NK-92 treated with Interleukin-12 subunit alpha and Interleukin-12 subunit beta, amount 100 ng/mL, for 24 hours (cell line): ENCODE data around the gene HIF3A.
"Not testable (repeated sequence)": the region's sequence is repeated elsewhere in the genome, so short reads cannot be mapped to it uniquely, and the experiment has no call there.

ENCODE experiments used
- DNase-seq: peaks from one replicate; lab custom pipeline; 2025; lab: John Stamatoyannopoulos, UW

Gene HIF3A

DNA sequence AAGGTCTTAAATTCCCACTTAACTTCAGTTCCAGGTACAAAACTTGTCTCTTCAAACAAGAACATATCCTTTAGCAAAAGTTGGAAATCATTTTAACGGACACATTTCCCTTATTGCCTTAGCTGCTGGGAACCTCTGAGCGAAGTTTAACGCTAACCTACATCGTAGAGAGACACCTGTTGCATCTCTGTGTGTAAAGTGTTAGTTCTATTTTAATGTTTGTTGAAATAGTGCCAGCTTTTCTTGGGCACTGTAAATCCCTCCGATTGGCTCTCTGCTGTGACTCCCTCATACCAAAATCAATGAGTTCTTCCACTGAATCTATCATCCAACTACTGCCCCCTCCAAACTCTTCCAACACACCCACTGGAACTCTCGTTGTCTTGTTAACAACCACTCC lies 2.3 kb upstream of the HIF3A start:
- DNase-seq, result no peak

DNA sequence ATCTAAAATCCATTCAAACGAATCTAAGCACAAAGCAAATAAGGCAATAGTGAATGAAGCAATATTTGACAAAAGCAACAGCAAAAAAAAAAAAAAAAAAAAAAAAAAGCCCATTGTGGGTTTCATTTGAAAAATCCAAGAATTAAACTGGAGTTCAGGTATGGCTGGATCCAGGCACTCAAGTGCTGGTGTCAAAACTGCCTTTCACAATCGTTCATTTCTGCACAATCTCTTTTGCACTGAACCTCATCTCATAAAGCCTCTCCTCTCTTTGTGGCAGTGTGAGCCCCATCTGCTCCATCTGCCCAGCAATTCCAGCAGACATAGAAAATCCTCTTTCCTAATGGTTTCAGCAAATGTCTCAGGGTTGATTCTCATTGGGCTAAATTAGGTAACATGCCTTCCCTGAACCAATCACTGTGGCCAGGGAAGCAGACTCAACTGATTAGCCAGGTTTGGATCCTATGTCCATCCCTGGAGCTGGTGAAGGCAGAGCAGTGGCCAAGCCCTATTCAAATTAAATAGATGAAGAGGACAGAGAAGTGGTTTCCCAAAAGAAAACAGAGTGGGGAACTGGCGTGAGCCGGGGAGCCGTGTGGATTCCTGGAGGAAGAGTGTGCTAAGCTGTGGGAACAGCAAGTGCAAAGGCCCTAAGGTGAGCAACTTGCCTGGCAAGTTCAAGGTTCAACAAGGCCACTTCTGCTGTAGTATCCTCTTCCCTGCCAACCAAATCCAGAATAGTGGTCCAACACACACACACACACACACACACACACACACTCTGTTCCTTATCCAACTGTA lies 1.2 kb upstream of the HIF3A start:
- DNase-seq, result no peak

DNA sequence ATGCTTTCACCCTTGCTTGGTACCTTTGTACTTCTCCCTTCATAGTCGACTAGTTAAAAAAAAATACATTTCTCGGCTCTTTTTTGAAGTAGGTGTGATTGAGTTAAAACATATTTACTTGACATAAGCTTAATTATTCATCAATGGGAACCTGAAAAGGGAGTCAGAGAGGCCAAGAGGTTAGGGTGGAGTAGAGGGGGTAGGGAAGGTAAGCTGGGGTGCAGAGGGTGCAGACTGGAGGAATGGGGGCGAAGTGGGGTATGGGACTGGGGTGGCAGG lies 701 bp upstream of the HIF3A start:
- DNase-seq, result no peak

DNA sequence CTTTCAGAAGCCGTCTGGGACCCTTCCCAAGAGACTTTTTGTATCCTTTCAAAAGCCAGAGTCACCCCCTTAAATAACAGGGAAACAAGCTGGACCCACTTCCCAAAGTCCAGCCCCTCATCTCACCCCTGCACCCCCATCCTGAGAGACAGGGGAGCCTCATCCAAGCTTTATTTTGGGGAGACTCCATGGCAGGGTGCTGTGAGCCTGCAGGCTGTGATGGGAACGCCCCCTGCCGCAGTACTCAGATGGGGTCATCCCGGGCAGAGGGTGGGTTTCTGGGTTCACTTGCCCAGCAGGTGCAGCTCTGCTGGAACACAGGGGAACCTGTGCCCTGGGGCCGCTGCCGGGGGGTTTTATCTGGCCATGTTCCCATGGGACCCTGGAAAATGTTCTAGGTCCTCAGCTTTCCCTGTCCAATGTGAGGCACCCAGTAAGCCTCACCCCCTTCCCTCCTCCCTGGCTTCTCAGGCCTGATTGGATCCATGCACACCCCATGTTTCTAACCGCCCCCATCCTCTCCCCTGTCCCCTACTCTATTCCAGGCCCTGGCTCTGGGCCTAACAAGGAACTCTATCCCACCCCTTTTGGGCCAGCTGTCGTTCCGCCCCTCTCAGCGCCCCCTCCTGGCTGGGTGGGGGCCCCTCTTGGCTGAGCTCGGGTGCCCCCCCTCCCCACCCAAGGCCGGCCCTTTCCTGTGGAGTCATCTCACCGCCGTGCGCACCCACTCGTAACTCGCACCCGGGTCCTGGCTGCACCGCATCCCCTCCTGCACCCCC lies 1.0 kb downstream of the HIF3A start:
- DNase-seq, result no peak

DNA sequence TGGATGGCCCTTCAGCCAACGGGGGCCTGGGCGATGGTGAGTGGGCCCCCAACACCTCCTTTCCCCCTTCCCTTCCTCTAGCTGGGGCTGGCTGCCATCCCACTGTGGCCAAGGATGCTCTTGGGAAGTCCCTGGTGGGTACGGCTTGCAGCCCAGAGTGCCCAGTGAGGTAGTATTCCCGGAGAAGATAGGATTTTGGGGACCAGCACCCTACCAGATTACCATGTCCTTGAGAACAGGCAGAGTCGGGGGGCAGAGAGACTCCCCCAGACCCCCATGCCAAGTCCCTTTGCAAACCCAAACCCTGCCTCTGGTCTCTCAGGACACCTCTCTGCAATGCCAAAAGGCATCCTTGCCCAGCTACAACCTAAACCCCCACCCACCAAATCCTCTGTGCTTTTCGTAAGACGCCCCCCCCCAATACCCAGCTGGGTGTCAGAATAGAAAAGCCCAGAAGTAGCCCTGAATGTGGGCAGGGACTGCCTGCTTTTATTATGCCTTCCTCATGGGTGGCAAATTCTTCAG lies 1.7 kb downstream of the HIF3A start:
- DNase-seq, result no peak

DNA sequence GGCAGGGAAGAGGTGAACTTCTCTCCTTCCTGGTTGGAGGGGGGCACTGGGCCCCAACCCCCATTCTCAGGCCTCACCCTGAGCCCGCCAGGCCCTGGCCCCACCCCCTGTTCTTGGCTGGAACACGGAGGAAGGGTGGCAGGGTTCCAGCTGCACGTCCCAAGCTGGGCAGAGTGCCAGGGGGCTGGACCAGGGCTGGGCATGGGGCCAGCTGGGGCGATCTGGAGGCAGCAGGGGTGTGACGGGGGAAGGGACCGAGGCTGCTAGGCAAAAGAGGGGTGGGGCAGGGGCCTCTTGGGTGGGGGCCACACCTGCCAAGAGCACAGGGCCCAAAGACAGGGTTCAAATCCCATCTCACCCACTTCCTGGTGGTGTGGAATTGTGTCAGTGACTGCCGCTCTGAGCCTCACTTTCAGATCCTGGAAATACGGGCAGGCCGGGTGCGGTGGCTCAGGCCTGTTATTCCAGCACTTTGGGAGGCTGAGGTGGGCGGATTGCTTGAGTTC lies 2.2 kb downstream of the HIF3A start:
- no peak for DNase-seq

DNA sequence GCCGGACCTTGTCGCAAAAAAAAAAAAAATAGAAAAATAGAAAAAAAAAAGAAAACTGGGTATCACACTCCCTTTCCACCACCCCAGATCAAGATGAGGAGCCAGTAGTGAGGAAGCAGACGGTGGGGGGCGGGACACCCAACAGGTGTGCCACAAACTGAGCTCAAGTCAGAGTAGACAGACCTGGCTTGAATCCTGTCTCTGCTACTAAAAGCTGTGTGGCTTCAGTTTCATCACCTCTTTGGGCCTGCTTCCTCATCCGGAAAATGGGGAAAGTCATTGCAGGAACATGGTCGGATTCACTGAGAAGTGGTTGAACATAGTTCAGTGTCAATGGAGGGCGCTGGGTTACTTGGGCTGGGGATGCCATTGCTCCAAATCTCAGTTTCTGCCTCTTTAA lies 2.9 kb downstream of the HIF3A start:
- no peak for DNase-seq

DNA sequence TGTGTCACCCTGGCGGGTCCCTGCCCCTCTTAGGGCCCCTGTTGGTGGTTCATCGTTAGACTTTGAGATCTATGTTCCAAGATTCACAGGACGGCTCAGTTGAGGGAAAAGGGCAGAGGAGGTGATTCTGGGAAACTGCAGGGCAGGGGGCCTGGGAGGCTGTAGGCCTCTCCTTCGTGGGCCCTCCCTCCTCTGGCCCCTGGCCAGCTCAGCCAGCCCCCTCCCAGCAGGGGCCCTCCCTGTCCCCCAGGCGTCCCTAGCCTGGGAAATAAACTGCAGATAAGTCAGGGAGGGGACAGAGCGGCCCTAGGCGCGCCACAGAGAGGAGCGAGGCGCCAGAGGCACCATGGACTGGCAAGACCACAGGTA lies 6.5 kb downstream of the HIF3A start:
- no peak for DNase-seq

DNA sequence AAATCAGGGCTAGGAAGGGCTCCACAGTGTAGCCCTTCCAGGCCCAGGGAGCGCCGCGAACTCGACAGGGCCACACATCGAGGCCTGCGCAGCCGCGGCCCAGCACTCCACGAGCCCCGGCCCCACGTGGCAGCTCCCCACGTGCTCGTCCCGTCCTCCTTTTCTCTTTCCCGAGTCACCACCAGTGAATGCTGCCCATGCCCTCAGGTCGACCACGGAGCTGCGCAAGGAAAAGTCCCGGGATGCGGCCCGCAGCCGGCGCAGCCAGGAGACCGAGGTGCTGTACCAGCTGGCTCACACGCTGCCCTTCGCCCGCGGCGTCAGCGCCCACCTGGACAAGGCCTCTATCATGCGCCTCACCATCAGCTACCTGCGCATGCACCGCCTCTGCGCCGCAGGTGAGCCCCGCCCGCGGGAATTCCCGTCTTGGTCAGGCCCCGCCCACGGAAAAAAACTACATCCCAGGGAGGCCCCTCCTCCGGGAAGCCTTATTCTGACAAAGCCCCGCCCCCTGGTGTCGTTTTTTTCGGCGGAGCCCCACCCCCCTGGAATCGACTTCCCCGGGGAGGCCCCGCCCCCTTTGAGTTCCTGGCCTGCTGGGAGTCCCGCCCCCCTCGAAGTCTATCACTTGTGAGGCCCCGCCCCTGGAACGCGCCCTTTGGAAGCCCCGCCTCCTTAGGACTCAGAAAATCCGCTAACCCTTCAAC lies 7.0 kb downstream of the HIF3A start:
- DNase-seq, result no peak

DNA sequence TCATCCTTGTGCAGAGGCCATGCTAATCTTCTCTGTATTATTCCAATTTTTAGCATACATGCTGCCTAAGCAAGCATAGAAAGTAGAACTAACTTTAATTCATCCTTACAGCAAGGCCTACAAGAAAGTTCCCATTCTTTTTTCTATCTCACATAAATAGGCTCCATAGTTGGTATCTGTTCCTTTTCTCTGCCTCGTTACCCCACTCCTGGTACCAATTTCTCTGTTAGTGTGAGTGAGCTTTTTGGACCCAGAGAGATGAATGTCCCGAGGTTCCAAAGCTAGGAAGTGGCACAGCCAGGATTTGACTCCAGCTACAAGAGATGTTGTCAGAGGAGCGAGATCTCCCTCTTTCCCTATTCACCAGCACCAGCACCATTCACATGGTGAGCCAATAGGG lies 9.7 kb downstream of the HIF3A start:
- DNase-seq, result no peak

DNA sequence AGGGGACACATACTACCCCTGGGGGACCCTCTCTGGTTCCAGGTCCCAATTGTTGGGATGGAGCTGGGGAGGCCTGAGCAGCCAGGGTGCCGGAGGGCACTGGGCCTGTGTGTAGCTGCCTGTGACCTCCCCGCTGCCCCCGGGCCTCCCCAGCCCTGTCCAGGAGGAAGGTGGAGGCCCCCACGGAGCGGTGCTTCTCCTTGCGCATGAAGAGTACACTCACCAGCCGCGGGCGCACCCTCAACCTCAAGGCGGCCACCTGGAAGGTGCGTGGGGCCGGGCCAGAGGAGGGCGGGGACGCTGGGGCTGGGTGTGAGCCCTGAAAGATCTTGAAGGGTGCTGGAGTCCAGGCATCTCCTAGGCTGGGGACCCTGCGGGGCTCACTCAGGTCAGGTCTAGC lies 11.7 kb downstream of the HIF3A start:
- DNase-seq, result no peak

DNA sequence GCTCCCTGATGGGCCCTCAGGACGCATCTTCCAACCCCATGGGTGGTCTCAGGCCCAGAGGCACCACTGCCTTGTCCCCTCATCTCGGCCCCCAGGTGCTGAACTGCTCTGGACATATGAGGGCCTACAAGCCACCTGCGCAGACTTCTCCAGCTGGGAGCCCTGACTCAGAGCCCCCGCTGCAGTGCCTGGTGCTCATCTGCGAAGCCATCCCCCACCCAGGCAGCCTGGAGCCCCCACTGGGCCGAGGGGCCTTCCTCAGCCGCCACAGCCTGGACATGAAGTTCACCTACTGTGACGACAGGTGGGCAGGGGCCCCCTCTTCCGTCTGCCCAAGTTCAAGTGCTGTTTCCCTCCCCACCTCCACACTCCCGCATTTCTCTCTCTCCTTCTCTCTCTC lies 12.2 kb downstream of the HIF3A start:
- no peak for DNase-seq

DNA sequence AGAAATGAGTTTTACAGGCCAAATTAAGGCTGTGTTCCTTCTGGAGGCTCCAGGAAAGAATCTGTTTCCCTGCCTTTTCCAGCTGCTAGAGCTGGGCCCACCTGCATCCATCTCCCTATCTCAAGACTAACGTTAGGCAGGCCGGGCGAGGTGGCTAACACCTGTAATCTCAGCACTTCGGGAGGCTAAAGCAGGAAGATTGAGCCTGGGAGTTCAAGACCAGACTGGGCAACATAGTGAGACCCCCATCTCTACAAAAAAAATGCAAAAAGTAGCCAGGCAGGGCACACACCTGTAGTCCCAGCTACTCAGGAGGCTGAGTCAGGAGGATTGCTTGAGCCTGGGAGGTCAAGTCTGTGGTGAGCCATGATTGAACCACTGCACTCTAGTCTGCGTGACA lies 14.6 kb downstream of the HIF3A start:
- no peak for DNase-seq

DNA sequence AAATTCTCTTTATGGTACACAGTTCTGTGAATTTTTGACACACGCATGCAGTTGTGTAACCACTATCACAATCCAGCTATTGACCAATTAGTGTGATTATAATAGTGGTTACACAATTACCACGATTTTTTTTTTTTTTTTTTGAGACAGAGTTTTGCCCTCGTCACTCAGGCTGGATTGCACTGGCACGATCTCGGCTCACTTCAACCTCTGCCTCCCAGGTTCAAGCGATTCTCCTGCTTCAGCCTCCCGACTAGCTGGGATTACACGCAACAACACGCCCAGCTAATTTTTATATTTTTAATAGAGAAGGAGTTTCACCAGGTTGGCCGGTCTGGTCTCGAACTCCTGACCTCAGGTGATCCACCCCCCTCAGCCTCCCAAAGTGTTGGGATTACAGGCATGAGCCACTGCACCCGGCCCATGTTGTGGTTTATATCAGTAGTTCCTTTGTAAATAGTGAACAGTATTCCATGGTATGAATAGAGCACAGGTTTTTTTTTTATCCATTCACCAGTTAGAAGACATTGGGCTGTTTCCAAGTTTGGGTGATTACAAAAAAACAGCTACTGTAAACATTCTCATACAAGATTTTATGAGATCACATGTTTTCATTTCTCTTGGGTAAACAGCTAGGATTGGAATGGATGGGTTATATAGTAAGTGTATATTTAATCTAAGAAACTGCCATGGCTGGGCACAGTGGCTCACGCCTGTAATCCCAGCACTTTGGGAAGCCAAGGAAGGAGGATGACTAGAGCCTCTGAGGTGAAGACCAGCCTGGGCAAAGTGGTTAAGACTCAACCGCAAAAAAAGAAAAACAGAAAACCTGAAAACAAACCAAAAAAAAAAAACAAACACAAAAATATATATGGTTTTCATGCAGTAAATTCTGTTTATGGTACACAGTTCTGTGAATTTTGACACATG lies 17.0 kb downstream of the HIF3A start:
- DNase-seq, result not testable (repeated sequence)

DNA sequence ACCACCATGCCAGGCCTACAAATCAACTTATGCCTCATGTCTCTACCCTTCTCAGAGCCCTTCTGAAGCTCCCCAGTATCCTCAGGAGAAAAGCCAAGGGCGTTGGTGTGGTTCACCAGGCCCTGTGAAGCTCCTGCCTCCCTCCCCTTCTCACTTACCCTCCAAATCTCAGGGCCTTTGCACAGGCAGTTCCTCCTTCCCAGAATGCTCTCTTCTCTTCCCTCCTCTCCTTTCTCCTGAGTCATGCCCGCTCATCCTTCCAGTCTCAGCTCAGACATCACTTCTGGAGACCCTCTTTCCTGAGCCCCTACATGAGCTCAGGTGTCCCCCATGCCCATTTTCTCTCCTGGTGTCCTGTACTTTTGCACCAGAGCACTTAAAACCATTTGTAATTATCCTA lies 20.5 kb downstream of the HIF3A start:
- DNase-seq, result no peak

DNA sequence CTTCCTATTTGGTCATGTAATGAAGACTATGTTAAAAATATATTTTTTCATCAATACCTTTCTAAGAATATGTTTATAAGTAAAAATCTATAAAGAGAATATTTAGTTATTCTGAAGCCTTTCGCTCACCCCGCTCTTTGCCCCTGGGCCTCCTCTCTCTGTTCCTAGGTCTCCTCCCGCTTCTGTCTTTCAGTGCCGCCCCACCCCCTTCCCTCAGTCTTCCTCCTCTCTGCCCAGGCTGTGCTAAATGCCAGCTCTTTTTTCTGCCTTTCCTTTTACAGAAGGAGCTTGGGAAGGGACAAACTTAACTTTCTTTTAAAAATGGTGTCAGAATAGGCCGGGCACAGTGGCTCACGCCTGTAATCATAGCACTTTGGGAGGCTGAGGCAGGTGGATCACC lies 22.8 kb downstream of the HIF3A start:
- DNase-seq, result no peak

DNA sequence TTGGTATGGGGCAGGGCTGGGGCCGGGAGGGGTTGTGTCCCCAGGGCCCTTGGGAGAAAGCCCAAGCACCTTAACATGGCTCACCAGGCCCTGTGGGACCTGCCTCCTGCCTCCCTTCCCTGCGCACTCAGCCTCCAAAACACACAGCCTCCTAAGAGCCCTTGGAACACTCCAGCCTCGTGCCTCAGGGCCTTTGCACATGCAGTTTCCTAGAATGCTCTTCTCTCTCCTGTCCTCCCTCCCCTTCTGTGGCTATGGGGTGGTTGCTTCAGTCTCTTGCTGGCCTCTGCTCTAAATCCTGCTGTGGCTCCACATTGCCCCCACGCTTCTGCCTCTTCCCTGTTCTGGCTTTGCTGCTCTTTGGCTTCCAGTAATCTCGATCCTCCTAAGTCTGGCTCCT lies 23.7 kb downstream of the HIF3A start:
- DNase-seq, result no peak

DNA sequence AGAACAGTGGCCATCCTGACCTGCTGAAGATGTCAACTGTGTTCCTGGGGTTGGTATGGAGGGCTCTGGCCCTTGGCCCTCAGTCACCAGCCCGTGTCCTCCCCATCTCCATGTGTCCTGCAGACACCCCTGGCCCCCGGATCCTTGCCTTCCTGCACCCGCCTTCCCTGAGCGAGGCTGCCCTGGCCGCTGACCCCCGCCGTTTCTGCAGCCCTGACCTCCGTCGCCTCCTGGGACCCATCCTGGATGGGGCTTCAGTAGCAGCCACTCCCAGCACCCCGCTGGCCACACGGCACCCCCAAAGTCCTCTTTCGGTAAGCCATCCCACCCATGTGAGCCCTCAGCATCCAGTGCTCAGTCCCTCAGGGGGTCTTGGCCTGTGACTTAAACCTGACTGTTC lies 24.8 kb downstream of the HIF3A start:
- no peak for DNase-seq

DNA sequence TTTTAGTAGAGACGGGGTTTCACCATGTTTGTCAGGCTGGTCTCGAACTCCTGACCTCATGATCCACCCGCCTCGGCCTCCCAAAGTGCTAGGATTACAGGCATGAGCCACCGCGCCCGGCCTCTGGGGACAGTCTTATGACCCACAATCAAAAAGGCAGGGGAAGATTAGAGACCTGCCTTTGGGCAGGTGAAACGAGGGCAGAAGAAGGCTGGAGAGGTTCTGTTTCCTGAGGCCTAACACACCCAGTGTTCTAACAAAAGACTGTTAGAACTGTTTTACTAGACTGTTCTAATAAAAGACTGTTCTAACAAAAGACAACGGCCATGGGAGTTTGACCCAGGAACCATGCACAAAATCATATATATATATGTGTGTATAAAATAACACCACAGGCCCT lies 26.4 kb downstream of the HIF3A start:
- DNase-seq, result not testable (repeated sequence)

DNA sequence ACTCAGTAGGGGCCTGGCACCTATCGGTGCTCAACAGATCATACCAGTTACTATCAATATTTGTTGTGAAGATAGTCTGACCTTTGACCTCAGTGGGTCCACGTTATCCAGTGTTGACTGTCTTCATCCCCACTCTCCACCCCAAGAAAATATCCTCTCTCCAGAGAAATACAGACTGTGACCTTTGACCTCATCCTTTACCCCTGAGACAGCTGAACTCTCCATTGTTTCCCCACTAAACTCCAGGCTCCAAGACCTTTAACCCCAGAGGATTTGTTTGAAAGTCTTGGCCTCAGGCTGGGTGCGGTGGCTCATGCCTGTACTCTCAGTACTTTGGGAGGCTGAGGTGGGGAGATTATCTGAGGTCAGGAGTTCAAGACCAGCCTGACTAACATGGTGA lies 27.4 kb downstream of the HIF3A start:
- DNase-seq, result no peak

DNA sequence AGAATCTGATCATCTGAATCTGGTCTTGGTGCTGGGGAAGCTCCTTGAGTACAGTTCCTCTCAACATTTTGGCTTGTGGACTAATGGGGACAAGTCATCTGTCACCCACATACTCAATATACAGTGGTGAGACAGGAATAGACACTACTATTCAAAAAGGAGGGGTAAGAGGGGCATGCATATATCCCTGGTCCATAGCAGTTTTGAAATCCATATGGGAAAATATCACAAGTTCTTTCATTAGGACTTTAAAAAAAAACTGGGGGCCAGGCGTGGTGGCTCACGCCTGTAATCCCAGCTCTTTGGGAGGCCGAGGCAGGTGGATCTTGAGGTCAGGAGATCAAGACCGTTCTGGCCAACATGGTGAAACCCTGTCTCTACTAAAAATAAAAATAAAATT lies 29.8 kb downstream of the HIF3A start:
- no peak for DNase-seq

DNA sequence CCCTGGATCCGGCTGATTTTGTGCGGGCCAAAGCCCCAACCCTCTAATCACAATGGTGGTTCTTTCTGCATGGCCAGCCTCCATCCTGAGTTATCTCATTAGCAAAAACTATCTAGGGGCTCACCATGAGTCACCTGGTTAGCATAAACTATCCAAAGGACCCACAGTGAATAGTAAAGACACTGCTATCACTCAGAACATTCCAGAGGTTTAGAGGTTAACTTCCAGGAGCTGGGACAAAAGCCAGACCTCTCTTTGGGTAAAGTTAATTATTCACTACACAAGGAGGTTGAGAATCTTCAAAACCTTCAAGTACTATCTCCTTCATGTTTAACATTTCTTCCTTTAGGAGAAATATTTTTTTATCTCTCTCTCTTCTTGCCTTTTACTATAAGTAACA lies 31.2 kb downstream of the HIF3A start:
- no peak for DNase-seq
